Cardiac septum (tissue), 1 donor: ENCODE data around the gene FTCDNL1. TPM values are rescaled to one million over a fixed set of nuclear protein-coding genes. Genes with fewer than 3 reads are reported as not detected.

ENCODE experiments used
- DNase-seq: peaks from one replicate; pipeline ENCODE4 v3.0.0-alpha.2; 2020; ENCODE audit warnings: low spot score
- intact Hi-C: fragments of 100-400 bp; cut with DNase I; formaldehyde crosslinking; loops from one replicate; pipeline ENCODE4 v1.14.0; 2022
- total RNA-seq: library from RNA; stranded (reverse); fragmentation: NEBNext Ultra II Directional; extraction: Animal tissue kit (Norgen Biotek cat#: 25700); gene quantifications from one replicate; pipeline ENCODE4 v1.2.1, GENCODE V29; 2021
- donor health status: DM: no; HTN: no; CAD: no.

FTCDNL1 gene
- total RNA-seq, 1 donor from 2014 or later, result 2.3 TPM

GRCh38 chr2:199756211-199756610 is 94.8 kb downstream of the FTCDNL1 start:
- no peak for DNase-seq
- intact Hi-C loops, result no loop called here

GRCh38 chr2:199754766-199755165 is 96.2 kb downstream of the FTCDNL1 start:
- intact Hi-C loops, result no loop called here

GRCh38 chr2:199751492-199752120 is 99.4 kb downstream of the FTCDNL1 start:
- no peak for DNase-seq
- intact Hi-C loops, result no loop called here

More at GRCh38 chr2:199754766-199755165, 96.2 kb downstream of the FTCDNL1 start:
- DNase-seq, result no peak

- no peak for DNase-seq
- intact Hi-C loops, result no loop called here
Measured at GRCh38 chr2:199749571-199749970, 101.4 kb downstream of the FTCDNL1 start.

- DNase-seq, result no peak
- intact Hi-C loops, result no loop called here
Measured at GRCh38 chr2:199744724-199745123, 106.3 kb downstream of the FTCDNL1 start.

- intact Hi-C loops, result no loop called here
Measured at GRCh38 chr2:199744260-199744659, 106.7 kb downstream of the FTCDNL1 start.

GRCh38 chr2:199743415-199744120 is 107.4 kb downstream of the FTCDNL1 start:
- DNase-seq, result no peak
- intact Hi-C loops, result no loop called here

More at GRCh38 chr2:199744260-199744659, 106.7 kb downstream of the FTCDNL1 start:
- no peak for DNase-seq

- DNase-seq, result no peak
- intact Hi-C loops, result no loop called here
Measured at GRCh38 chr2:199742884-199743283, 108.1 kb downstream of the FTCDNL1 start.

GRCh38 chr2:199740111-199740428 is 110.9 kb downstream of the FTCDNL1 start:
- intact Hi-C loops, result no loop called here
- no peak for DNase-seq

GRCh38 chr2:199739413-199740110 is 111.4 kb downstream of the FTCDNL1 start:
- intact Hi-C loops, result loop anchor here (5.0 kb wide), 1 partner anchor 1427 kb away; no protein-coding TSS in a partner anchor
- peak; percentile 79 for DNase-seq

- intact Hi-C loops, result loop anchor here (5.0 kb wide), 1 partner anchor 1427 kb away; no protein-coding TSS in a partner anchor
- DNase-seq, result no peak
Measured at GRCh38 chr2:199738727-199739412, 112.1 kb downstream of the FTCDNL1 start.

GRCh38 chr2:199734651-199735050 is 116.3 kb downstream of the FTCDNL1 start:
- DNase-seq, result no peak
- intact Hi-C loops, result loop anchor here (5.0 kb wide), 1 partner anchor 1422 kb away; no protein-coding TSS in a partner anchor

- no peak for DNase-seq
- intact Hi-C loops, result no loop called here
Measured at GRCh38 chr2:199734011-199734410, 117.0 kb downstream of the FTCDNL1 start.

GRCh38 chr2:199727801-199728200 is 123.2 kb downstream of the FTCDNL1 start:
- DNase-seq, result no peak
- intact Hi-C loops, result no loop called here

GRCh38 chr2:199727306-199727705 is 123.7 kb downstream of the FTCDNL1 start:
- DNase-seq, result no peak
- intact Hi-C loops, result no loop called here

GRCh38 chr2:199718074-199718473 is 132.9 kb downstream of the FTCDNL1 start:
- no peak for DNase-seq
- intact Hi-C loops, result no loop called here

GRCh38 chr2:199717587-199717907 is 133.4 kb downstream of the FTCDNL1 start:
- DNase-seq, result no peak
- intact Hi-C loops, result no loop called here

- no peak for DNase-seq
- intact Hi-C loops, result no loop called here
Measured at GRCh38 chr2:199716807-199717586, 134.0 kb downstream of the FTCDNL1 start.

GRCh38 chr2:199713746-199714145 is 137.2 kb downstream of the FTCDNL1 start:
- no peak for DNase-seq
- intact Hi-C loops, result no loop called here
